Eye (tissue), 1 donor: Measurements from ENCODE around the gene DDX46.
A peak's percentile ranks its signal among the peaks of the same experiment; 100 is the strongest.
"Not testable (repeated sequence)": the region's sequence is repeated elsewhere in the genome, so short reads cannot be mapped to it uniquely, and the experiment has no call there.

Source experiments
- DNase-seq: peaks from one replicate; pipeline ENCODE4 v3.0.0-alpha.2; 2015

DDX46 gene

DNA sequence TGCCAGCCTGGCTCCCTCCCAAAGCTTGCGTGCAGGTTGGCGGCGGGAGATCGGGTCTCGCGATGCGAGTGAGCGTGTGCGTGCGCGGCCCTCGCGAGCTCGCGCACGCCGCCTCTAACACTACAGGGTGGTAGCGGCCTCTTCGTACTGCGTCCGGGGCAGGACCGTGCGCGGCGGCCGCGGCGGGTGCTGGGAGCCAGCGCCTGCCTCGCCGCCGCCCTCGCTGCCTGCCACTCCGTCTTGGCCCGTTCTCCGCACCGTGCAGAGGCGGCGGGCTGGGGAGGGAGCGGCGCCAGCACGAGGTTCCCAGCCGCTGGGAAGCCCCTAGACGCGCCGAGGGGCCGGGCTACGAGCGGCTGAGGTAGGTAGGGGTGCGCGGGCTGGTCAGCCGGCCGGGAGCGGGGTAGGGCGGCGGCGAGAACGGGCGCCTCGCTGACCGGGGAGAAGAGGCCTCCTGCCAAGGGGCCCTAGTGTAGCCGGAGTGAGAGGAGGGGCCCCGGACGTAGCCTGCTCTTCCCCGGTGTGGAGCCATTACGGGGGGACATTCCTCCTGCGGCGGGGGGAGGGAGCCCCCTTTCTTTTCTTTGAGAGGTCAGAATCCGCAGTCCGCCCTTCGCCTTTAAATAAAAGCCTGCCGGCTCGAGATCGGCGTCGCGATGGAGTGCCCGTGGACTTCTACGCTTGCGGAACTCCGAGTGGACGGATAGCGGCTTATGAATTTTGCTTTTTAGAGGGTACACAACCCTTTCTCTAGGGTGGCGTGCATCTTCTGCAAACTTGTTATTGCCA is 87.5 kb downstream of the DDX46 start, which contains the start of gene C5orf24:
TSS of gene C5orf24 (plus strand) at position 117 of the 789 bp plus-strand sequence. CDS start 8,933 bp downstream, outside the sequence.
- peak; percentile 98 for DNase-seq

DNA sequence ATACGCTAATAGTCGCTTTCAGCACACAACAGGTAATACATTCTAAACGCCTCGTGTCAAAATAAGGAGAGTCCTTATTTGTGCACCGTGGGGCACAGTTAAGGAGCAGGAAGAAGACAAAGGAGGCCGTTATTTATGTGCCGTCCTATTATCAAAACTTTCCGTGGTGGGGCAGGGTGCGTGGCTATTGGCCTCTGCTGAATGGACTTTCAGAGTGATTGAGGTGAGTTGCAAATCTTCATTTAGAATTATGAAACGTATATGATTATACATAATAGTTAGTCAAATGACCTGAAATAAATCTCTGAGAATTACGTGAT is 88.0 kb downstream of the DDX46 start:
- no peak for DNase-seq

DNA sequence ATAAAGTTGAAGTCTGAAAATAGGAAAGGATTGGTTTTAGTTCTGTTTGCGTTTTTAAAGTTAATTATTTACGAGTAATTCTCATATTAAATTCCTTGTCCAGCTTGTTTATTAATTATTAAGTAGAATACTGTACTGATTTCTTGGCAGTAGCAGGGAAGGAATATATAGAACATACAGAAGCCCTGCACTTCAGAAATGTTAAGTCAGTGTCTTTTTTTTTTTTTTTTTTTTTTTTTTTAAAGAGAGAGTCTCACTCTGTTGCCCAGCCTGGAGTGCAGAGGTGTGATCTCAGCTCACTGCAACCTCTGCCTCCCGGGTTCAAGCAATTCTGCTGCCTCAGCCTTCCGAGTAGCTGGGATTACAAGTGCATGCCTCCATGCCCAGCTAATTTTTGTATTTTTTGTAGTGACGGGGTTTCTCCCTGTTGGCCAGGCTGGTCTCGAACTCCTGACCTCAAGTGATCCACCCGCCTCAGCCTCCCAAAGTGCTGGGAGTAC is 90.9 kb downstream of the DDX46 start:
- DNase-seq, result not testable (repeated sequence)

DNA sequence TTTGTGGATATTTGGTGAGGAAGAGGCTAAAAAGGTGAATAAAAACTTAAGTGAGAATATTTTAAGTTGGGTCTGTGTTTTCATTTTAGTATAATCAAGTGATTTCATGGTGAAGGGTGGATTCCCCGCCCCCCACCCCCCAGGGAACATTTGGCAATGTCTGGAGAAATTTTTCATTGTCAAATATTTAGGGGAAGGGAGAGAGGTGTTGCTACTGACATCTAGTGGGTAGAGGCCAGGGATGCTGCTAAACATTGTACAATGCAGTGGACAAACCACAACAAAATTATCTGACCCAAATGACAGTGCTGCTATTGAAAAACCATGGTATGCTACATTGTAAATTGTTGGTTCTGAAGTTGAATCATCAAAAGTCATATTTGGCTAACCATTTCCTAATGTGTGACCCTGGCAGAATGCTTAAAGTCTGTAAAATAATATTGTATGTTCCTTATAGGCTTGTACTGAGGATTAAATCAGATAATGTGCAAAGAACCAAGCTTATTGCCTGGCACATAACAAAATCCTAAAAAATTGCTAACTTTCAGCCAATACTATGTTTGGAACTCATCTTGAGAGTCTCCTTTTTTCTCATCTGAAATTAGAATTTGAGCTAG is 92.8 kb downstream of the DDX46 start:
- DNase-seq, result peak; percentile 25

DNA sequence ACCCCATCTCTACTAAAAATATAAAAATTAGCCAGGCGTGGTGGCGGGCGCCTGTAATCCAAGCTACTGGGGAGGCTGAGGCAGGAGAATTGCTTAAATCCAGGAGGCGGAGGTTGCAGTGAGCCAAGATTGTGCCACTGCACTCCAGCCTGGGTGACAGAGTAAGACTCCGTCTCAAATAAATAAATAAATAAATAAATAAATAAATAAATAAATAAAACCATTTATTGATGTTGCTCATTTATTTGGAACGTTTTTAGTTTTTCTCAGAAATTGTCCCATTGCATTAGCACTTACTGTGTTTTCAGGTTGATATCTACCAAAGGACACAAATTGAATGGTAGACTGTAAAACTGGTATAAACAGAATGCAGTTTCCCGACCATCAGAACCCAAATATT is 97.9 kb downstream of the DDX46 start:
- DNase-seq, result not testable (repeated sequence)

DNA sequence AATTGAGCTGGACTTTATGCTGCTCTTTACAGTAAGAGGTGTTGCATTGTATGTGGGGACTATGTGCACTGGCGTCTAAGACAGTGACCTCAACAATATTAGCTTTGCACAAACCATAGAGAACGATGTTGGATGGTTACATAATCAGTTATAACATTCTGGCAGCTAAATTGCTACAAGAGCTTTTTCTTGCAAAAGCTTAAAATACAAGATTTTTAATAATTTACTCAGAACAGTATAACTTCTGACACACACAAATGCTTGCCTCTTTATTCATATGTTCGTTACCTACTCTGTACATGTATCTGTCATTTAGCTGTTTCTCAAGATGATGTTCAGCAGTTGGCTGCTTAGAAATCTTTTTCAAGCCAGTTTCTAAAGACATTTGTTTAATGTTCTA is 98.8 kb downstream of the DDX46 start:
- no peak for DNase-seq

DNA sequence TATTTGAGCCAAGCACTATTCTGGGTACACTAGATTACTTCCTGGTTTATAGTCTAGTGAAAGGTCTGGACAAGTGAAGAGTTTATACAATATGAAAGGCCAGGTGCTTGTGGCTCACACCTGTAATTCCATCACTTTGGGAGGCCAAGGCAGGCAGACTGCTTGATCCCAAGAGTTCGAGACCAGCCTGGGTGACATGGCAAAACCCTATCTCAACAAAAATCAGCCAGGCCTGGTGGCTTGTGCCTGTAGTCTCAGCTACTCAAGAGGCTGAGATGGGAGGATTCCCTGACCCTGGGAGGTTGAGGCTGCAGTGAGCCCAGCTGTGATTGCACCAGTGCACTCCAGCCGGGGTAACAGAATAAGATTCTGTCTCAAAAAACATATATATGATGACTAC is 106.1 kb downstream of the DDX46 start:
- DNase-seq, result no peak

DNA sequence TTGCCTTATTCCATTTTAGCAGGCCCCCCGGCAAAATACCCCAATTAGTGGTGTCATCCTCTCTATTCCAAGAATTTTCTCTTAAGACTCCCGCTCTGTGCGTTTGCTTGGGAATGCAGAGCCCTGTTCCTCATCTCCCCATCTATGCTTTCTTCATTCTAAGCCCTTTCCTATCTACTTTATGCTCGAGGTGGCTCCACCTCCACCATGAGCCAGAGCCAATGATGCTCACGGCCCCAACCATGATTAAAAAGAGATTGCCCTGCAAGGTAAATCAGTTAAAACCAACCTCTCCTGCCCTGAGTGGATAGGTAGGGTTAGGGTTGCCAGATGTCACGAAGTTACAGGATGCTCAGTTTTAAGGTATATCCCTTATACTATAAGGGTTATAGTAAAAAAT is 114.9 kb downstream of the DDX46 start:
- DNase-seq, result no peak

DNA sequence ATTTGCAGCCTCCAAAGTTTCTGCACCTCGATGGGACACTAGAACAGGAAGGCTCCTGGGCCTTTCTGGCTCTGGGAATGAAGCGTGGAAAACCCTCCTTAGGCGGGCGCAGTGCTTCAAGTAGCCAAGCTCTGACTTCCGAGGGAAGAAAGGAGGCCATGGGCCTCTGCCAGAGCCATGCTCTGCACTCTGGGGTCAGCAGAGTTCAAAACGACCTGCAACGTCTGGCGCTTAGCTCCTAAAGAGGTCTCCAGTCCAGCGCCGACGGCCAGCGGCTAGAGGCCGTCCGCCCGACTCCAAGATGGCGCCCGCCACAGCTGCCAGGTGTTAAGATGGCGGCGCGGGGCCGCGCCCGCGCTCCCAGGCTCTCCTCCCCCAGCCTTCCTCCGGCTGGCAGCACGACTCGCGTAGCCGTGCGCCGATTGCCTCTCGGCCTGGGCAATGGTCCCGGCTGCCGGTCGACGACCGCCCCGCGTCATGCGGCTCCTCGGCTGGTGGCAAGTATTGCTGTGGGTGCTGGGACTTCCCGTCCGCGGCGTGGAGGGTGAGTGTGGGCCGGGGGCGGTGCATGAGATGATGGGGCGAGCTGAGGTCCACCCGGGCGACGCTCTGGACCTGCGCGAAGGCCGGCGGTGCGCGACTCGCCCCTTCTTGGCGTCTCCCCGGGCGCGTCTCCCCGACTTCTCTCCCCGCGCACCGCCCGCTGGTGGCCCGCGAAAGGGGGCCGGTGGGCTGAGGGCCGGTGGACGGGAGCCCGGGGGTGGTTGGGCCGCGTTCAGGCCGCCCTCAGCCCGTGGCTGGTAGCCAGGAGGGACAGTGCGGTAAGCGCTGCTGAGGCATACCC is 115.6 kb downstream of the DDX46 start, which contains the start of gene TXNDC15:
TSS of gene TXNDC15 (plus strand) at position 385 of the 844 bp plus-strand sequence. CDS start at position 442, 57 bp downstream.
- peak; percentile 95 for DNase-seq

DNA sequence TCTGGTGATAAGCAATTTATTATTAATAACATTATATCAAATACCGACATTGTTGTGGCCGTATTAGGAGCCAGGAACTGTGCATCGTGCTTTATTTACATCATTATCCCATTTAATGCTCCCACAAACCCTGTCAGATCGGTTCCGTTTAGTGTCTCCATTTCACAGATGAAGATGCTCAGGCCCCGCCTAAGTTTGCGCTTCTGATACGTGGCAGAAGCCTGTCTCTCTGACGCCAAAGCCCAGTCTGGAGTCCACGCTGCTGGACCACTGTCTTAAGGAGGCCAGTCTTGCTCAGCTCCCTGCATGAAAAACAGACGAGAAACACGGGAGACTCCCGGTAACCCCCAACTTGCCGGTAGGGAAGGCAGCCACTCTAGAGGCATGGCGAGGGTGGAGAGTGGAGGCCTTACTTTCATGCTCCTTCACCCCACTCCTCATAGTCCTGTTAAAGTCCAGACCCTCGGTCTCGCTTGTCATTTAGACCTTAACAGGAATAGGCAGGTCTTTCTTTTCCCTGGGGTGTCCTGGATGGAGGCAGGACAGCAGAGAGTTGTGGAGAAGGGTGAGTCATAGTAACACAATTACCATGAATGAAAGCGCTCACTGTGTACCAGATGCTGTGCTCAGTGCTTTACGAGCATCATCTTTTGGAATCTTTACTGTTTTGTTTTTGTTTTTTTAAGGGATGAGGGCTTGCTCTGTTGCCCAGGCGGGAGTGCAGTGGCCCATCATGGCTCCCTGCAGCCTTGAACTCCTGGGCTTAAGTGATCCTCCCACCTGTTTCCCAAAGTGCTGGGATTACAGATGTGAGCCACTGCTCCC is 116.5 kb downstream of the DDX46 start:
- peak; percentile 86 for DNase-seq

DNA sequence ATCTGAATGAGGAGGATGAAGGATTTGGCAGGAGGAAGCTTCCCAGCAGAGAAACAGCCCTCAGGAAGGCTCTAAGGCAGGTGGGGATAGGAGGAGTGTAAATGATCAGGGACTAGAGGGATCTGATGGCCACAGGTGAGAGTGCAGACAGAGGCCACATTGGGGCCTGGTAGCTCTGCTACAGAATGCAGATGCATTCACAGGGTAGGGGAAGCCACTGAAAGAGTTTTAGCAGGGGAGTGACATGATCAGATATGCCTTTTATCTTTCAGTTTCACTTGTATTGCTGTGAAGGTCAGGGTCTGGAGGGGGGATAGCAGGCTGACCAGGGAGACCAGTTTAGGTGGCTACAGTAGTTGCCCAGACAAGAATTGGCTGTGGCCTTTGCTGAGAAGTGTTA is 118.6 kb downstream of the DDX46 start:
- no peak for DNase-seq

DNA sequence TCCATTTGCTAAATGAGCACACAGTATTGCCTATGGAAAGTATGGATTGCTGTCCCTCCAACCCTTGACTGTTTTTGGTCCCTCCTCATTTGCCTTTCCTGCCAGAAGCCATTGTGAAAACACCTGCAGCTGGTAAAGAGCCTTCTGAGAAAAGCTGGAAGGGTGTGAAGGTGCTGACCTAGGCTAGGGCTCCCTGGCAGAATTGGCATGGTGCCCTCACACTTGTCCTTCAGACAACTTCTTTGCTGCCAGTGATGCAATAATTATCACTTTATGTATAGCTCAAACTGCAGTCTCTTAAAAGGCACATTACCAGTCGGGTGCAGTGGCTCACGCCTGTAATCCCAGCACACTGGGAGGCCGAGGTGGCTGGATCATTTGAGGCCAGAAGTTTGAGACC is 119.8 kb downstream of the DDX46 start:
- no peak for DNase-seq

DNA sequence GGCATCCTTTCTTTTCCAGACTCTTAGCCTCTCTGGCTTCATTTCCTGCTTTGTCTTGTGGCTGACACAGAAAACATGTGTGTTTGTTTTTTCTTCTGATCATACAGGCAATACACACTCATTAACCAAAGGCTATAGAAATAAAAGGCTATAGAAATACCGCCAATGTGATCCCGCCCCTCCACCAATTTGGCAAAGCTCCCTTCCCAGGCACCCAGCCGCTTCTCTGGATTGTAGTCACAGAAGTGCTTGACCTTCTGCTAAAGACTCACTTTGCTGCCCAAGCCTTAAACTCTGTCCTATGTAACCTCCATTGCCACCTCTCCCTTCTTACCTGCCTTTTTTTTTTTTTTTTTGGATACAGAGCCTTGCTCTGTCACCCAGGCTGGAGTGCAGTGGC is 120.9 kb downstream of the DDX46 start:
- DNase-seq, result no peak
